C4-2B (cell line): Measurements from ENCODE around the gene ZGPAT.

Experiments used
- CTCF ChIP-seq: fragments of 450-650 bp; conservative IDR thresholded peaks from 2 replicates; pipeline ENCODE4 v1.5.1; 2017; ENCODE audit warnings: mild to moderate bottlenecking
- ZFX ChIP-seq: fragments of 450-650 bp; IDR thresholded peaks from 2 replicates; pipeline ENCODE4 v1.6.1; 2017

- TF ChIP-seq CTCF (no peak), ZFX (no peak)
Observed at GRCh38 chr20:63693733-63694583, 13.9 kb upstream of the ZGPAT start.
